Skeletal muscle cell (primary cell): ENCODE results near the gene MYOG.
A peak's percentile ranks its signal among the peaks of the same experiment; 100 is the strongest.

Experiments
- DNase-seq: peaks from one replicate; pipeline ENCODE4 v3.0.0-alpha.2; 2010; ENCODE audit warnings: low read depth
- H3K4me3 ChIP-seq: 2 replicates; pipeline ENCODE4 v1.5.1; 2011; ENCODE audit warnings: low read depth, mild to moderate bottlenecking, control low read depth, low read length, moderate library complexity

Gene MYOG

GRCh38 chr1:203038217-203038741 lies 47.5 kb downstream of the MYOG start:
- peak; percentile 74 for DNase-seq
- no peak overlapping the region for H3K4me3 ChIP-seq

GRCh38 chr1:203037509-203038190 lies 48.2 kb downstream of the MYOG start:
- no peak overlapping the region for H3K4me3 ChIP-seq
- no peak for DNase-seq

- H3K4me3 ChIP-seq = no peak overlapping the region
- DNase-seq = no peak
Observed at GRCh38 chr1:203036537-203036936, 49.3 kb downstream of the MYOG start.

- DNase-seq = no peak
- H3K4me3 ChIP-seq = no peak overlapping the region
Observed at GRCh38 chr1:203036135-203036534, 49.7 kb downstream of the MYOG start.

GRCh38 chr1:203035111-203036000 lies 50.5 kb downstream of the MYOG start:
- no peak for DNase-seq
- H3K4me3 ChIP-seq = no peak overlapping the region

GRCh38 chr1:203034422-203035110 lies 51.2 kb downstream of the MYOG start:
- no peak overlapping the region for H3K4me3 ChIP-seq
- DNase-seq = no peak

- DNase-seq = no peak
- no peak overlapping the region for H3K4me3 ChIP-seq
Observed at GRCh38 chr1:203033917-203034316, 51.9 kb downstream of the MYOG start.

- no peak for DNase-seq
- no peak overlapping the region for H3K4me3 ChIP-seq
Observed at GRCh38 chr1:203033287-203033686, 52.5 kb downstream of the MYOG start.
